Measurements from ENCODE around the gene ULK4.

GRCh38 chr3:41854956-41855355, 106.9 kb downstream of the ULK4 start:
- no peak for TF ChIP-seq CTCF (IDR thresholded peaks at IDR 0.05; ENCODE audit: low read depth, low read length, poor library complexity, severe bottlenecking)
- no peak for TF ChIP-seq EZH2phosphoT487 (IDR thresholded peaks at IDR 0.05; ENCODE audit: borderline replicate concordance, low read length)

All from DOHH2 (cell line).